ENCODE data around the gene CPZ. TPM values are rescaled to one million over a fixed set of nuclear protein-coding genes. Genes with fewer than 3 reads are reported as not detected.

The CPZ gene
- total and polyA plus RNA-seq, 2 experiments from 2014 or later, result 24.6 to 37.3 TPM

DNA sequence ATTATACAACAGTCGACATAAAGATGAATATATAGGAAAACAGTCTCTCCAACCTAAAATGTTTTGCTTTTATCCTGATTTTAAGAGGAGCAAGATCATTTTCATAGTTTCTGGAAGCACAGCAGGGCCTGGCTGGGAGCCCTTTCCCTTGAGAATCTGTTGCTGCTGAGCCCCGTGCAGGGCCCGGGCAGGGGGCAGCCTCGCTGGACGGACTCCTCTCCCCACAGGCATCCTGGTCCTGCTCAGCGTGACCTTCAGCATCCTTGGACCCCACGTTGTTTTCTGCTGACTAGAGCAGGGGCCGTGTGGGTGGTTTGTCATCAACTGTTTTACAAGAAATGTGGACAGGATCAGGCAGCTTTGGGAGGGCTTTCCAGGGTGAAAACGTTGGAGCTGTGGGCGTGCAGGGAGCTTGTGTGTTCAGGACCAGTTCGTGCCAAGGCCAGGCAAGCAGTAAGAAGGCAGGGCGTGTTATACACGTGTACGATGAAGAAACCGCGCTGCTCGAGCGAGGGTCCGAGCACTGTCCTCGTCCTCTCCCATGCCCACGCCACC lies 25.0 kb downstream of the CPZ start:
- Mint-ChIP-seq H3K4me1 (no peaks in the 10 kb centered on the region), H3K4me3 (no peak overlapping the region), H3K9me3 (no peaks in the 10 kb centered on the region), H3K27me3 (ENCODE audit: insufficient read depth, low read depth, poor library complexity) (peaks cover 11% of the 10 kb centered on the region), H3K27ac (no peak overlapping the region), H3K36me3 (ENCODE audit: low read depth) (peaks cover 8% of the 10 kb centered on the region; the same call in 1 of the 3 replicates)
- Histone ChIP-seq H3K27me3 (ENCODE audit: insufficient read depth) (no peaks in the 10 kb centered on the region), H3K4me3 (no peak overlapping the region), H2AFZ (no peak overlapping the region), H3F3A (replicated peaks; ENCODE audit: low read depth) (no peaks in the 10 kb centered on the region), H3K4me2 (no peak overlapping the region), H3K36me3 (ENCODE audit: insufficient read depth) (no peaks in the 10 kb centered on the region), H3K79me2 (replicated peaks; ENCODE audit: insufficient read depth) (no peaks in the 10 kb centered on the region), H3K4me1 (ENCODE audit: insufficient read depth) (no peaks in the 10 kb centered on the region), H3K27ac (ENCODE audit: low read depth) (no peak overlapping the region), H3K9me2 (ENCODE audit: insufficient read depth) (no peaks in the 10 kb centered on the region), H4K20me1 (replicated peaks; ENCODE audit: insufficient read depth) (no peaks in the 10 kb centered on the region)
- no peak for DNase-seq (ENCODE audit: low spot score)
- TF ChIP-seq, protein P1, sequence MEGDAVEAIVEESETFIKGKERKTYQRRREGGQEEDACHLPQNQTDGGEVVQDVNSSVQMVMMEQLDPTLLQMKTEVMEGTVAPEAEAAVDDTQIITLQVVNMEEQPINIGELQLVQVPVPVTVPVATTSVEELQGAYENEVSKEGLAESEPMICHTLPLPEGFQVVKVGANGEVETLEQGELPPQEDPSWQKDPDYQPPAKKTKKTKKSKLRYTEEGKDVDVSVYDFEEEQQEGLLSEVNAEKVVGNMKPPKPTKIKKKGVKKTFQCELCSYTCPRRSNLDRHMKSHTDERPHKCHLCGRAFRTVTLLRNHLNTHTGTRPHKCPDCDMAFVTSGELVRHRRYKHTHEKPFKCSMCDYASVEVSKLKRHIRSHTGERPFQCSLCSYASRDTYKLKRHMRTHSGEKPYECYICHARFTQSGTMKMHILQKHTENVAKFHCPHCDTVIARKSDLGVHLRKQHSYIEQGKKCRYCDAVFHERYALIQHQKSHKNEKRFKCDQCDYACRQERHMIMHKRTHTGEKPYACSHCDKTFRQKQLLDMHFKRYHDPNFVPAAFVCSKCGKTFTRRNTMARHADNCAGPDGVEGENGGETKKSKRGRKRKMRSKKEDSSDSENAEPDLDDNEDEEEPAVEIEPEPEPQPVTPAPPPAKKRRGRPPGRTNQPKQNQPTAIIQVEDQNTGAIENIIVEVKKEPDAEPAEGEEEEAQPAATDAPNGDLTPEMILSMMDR (conservative IDR thresholded peaks at IDR 0.05; ENCODE audit: low read depth in 2 of 2), result no peak
- TF ChIP-seq ZNF331 (CRISPR knock-in tag; IDR thresholded peaks at IDR 0.05; ENCODE audit: low read depth) (no peak), ZNF114 (CRISPR knock-in tag; IDR thresholded peaks at IDR 0.05) (no peak), POLR2AphosphoS5 (IDR thresholded peaks at IDR 0.05; ENCODE audit: low read depth) (no peak), REST (IDR thresholded peaks at IDR 0.05; ENCODE audit: unreplicated experiment) (no peak), CREB1 (CRISPR knock-in tag; IDR thresholded peaks at IDR 0.05; ENCODE audit: low read depth) (no peak), EZH2 (IDR thresholded peaks at IDR 0.05; ENCODE audit: low read depth, unreplicated experiment) (no peak), NANOG (IDR thresholded peaks at IDR 0.05; ENCODE audit: borderline replicate concordance) (no peak), STAT1 (IDR thresholded peaks at IDR 0.05; ENCODE audit: unreplicated experiment) (no peak), ZNF462 (CRISPR knock-in tag; IDR thresholded peaks at IDR 0.05) (no peak), JUNB (IDR thresholded peaks at IDR 0.05; ENCODE audit: unreplicated experiment) (no peak)
- TF ChIP-seq, protein P2, sequence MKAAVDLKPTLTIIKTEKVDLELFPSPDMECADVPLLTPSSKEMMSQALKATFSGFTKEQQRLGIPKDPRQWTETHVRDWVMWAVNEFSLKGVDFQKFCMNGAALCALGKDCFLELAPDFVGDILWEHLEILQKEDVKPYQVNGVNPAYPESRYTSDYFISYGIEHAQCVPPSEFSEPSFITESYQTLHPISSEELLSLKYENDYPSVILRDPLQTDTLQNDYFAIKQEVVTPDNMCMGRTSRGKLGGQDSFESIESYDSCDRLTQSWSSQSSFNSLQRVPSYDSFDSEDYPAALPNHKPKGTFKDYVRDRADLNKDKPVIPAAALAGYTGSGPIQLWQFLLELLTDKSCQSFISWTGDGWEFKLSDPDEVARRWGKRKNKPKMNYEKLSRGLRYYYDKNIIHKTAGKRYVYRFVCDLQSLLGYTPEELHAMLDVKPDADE (IDR thresholded peaks at IDR 0.05), result no peak
- no peak for ATAC-seq

Measured in GM23338 (cell line).